IMR-90 (cell line): ENCODE data around the gene NXPH1. TPM values are rescaled to one million over a fixed set of nuclear protein-coding genes. Genes with fewer than 3 reads are reported as not detected.

Experiments used
- ATAC-seq: fragments of 200-7000 bp; cut with Tn5 transposase; 2 replicates; pipeline ENCODE4 v1.9.1; 2020; ENCODE audit warnings: low read depth, mild to moderate bottlenecking, moderate library complexity
- BruUV-seq: library from RNA; stranded (reverse); fragments of 400-500 nt; replicated peaks from 2 replicates; lab custom pipeline; 2021; lab: Mats Ljungman, UMichigan
- CTCF ChIA-PET: fragments of 300-600 bp; formaldehyde crosslinking; extraction: SDS; loops from one replicate; lab custom pipeline; 2021; ENCODE audit warnings: antibody characterized with exemption; lab: Yijun Ruan, JAX
- POLR2A ChIA-PET: fragments of 300-600 bp; sonication (Branson Sonifier 250); formaldehyde crosslinking; loops from one replicate; lab custom pipeline; 2022; ENCODE audit warnings: antibody characterized with exemption; ENCODE audit not compliant: unreplicated experiment; lab: Charles Lee
- DNase-seq: peaks from one replicate; pipeline ENCODE4 v3.0.0; 2013
- H2AFZ ChIP-seq: replicated peaks from 2 replicates; pipeline ENCODE3; 2013; ENCODE audit warnings: low read length, mild to moderate bottlenecking; ENCODE audit not compliant: poor library complexity
- H2AK5ac ChIP-seq: 2 replicates; pipeline ENCODE4 v1.6.1; 2013; ENCODE audit warnings: low read depth, low read length, inconsistent platforms
- H2AK9ac ChIP-seq: replicated peaks from 2 replicates; pipeline ENCODE3; 2013; ENCODE audit warnings: mild to moderate bottlenecking, low read depth, low read length, moderate library complexity; ENCODE audit not compliant: poor library complexity
- H2BK120ac ChIP-seq: 2 replicates; pipeline ENCODE4 v1.6.1; 2013; ENCODE audit warnings: low read depth, low read length, inconsistent platforms
- H2BK15ac ChIP-seq: 3 replicates; pipeline ENCODE4 v1.6.1; 2013; ENCODE audit warnings: low read depth, low read length, inconsistent platforms
- H2BK20ac ChIP-seq: 2 replicates; pipeline ENCODE4 v1.6.1; 2013; ENCODE audit warnings: low read depth, mild to moderate bottlenecking, inconsistent platforms, low read length, moderate library complexity
- H2BK5ac ChIP-seq: 2 replicates; pipeline ENCODE4 v1.6.1; 2013; ENCODE audit warnings: mild to moderate bottlenecking, low read depth, low read length, inconsistent platforms; ENCODE audit not compliant: poor library complexity, severe bottlenecking
- H3K14ac ChIP-seq: replicated peaks from 2 replicates; pipeline ENCODE4 v1.6.1; 2013; ENCODE audit warnings: low read depth, low read length, inconsistent platforms
- H3K18ac ChIP-seq: 2 replicates; pipeline ENCODE4 v1.6.1; 2013; ENCODE audit warnings: low read depth, low read length, control low read depth
- H3K23ac ChIP-seq: 2 replicates; pipeline ENCODE4 v1.6.1; 2013; ENCODE audit warnings: low read depth, low read length, inconsistent platforms
- H3K27ac ChIP-seq: 2 replicates; pipeline ENCODE4 v1.5.1; 2013; ENCODE audit warnings: mild to moderate bottlenecking, control low read depth, low read length; ENCODE audit not compliant: insufficient read depth
- H3K27me3 ChIP-seq: 2 replicates; pipeline ENCODE4 v1.6.1; 2013; ENCODE audit warnings: low read length; ENCODE audit not compliant: control insufficient read depth, insufficient read depth
- H3K36me3 ChIP-seq: 2 replicates; pipeline ENCODE4 v1.6.1; 2013; ENCODE audit warnings: low read length, mixed read lengths; ENCODE audit not compliant: control insufficient read depth, insufficient read depth
- H3K4ac ChIP-seq: 2 replicates; pipeline ENCODE4 v1.6.1; 2013; ENCODE audit warnings: low read depth, low read length, inconsistent platforms
- H3K4me1 ChIP-seq: 2 replicates; pipeline ENCODE4 v1.6.1; 2013; ENCODE audit warnings: low read length, mixed read lengths; ENCODE audit not compliant: control insufficient read depth, insufficient read depth
- H3K4me2 ChIP-seq: 2 replicates; pipeline ENCODE4 v1.6.1; 2013; ENCODE audit warnings: low read depth, mild to moderate bottlenecking, control low read depth, low read length, moderate library complexity
- H3K4me3 ChIP-seq: 2 replicates; pipeline ENCODE4 v1.5.1; 2013; ENCODE audit warnings: low read depth, mild to moderate bottlenecking, control low read depth, low read length, moderate library complexity; ENCODE audit not compliant: insufficient read depth
- H3K56ac ChIP-seq: 2 replicates; pipeline ENCODE4 v1.6.1; 2013; ENCODE audit warnings: low read length, inconsistent platforms; ENCODE audit not compliant: insufficient read depth; ENCODE audit errors: extremely low read depth
- H3K79me1 ChIP-seq, 2 experiments: 2 replicates each; pipeline ENCODE4 v1.6.1; 2013; ENCODE audit warnings: low read length in 2 of 2, inconsistent platforms in 1 of 2, low read depth in 1 of 2
- H3K9ac ChIP-seq: 2 replicates; pipeline ENCODE4 v1.6.1; 2013; ENCODE audit warnings: low read depth, low read length, control low read depth
- H3K9me1 ChIP-seq: 2 replicates; pipeline ENCODE4 v1.6.1; 2013; ENCODE audit warnings: low read length, inconsistent platforms; ENCODE audit not compliant: insufficient read depth
- H3K9me3 ChIP-seq: 2 replicates; pipeline ENCODE4 v1.6.1; 2013; ENCODE audit warnings: low read length; ENCODE audit not compliant: control insufficient read depth, insufficient read depth
- H4K20me1 ChIP-seq: 2 replicates; pipeline ENCODE4 v1.6.1; 2013; ENCODE audit warnings: low read length, inconsistent platforms; ENCODE audit not compliant: insufficient read depth
- H4K5ac ChIP-seq: 2 replicates; pipeline ENCODE4 v1.6.1; 2013; ENCODE audit warnings: mild to moderate bottlenecking, low read depth, low read length, control low read depth
- H4K8ac ChIP-seq, 2 experiments: 2 replicates each; pipeline ENCODE4 v1.6.1; 2013; ENCODE audit warnings: low read depth in 2 of 2, low read length in 2 of 2, control low read depth in 1 of 2, inconsistent platforms in 1 of 2
- H4K91ac ChIP-seq: 2 replicates; pipeline ENCODE4 v1.6.1; 2013; ENCODE audit warnings: low read depth, low read length, inconsistent platforms; ENCODE audit not compliant: insufficient read depth
- CHD1 ChIP-seq: IDR thresholded peaks from 2 replicates; pipeline ENCODE4 v1.6.1; 2012; ENCODE audit warnings: low read depth, low read length, improper control_type of control experiment
- FOS ChIP-seq: fragments of 150-350 bp; IDR thresholded peaks from 2 replicates; pipeline ENCODE4 v1.6.1; 2016; ENCODE audit warnings: low read depth, low read length
- MAZ ChIP-seq: IDR thresholded peaks from 2 replicates; pipeline ENCODE4 v1.6.1; 2012; ENCODE audit warnings: low read depth, mild to moderate bottlenecking, low read length, improper control_type of control experiment, moderate library complexity, borderline replicate concordance
- MXI1 ChIP-seq: IDR thresholded peaks from 2 replicates; pipeline ENCODE4 v1.6.1; 2012; ENCODE audit warnings: low read depth, mild to moderate bottlenecking, low read length, moderate library complexity, borderline replicate concordance
- POLR2A ChIP-seq: IDR thresholded peaks from 2 replicates; pipeline ENCODE4 v1.6.1; 2012; ENCODE audit warnings: mild to moderate bottlenecking, low read depth, low read length
- RAD21 ChIP-seq: IDR thresholded peaks from 2 replicates; pipeline ENCODE4 v1.6.1; 2012; ENCODE audit warnings: low read length, improper control_type of control experiment
- RFX5 ChIP-seq: IDR thresholded peaks from 2 replicates; pipeline ENCODE4 v1.8.0; 2012; ENCODE audit warnings: low read depth, mild to moderate bottlenecking, low read length, moderate library complexity
- SMC3 ChIP-seq: fragments of 150-350 bp; IDR thresholded peaks from 2 replicates; pipeline ENCODE4 v1.6.1; 2016; ENCODE audit warnings: low read depth, mild to moderate bottlenecking, antibody characterized with exemption, low read length, moderate library complexity
- USF2 ChIP-seq: fragments of 150-350 bp; IDR thresholded peaks from 2 replicates; pipeline ENCODE4 v1.6.1; 2017; ENCODE audit warnings: mild to moderate bottlenecking, antibody characterized with exemption, low read length, low read depth
- WGBS, 2 experiments: methylation state at CpG; one replicate each; pipeline versions ENCODE4 v1.1.5 to v1.1.7; 2013; ENCODE audit warnings: missing lambda C conversion rate in 2 of 2; ENCODE audit not compliant: insufficient read length in 1 of 2; ENCODE audit errors: extremely low coverage in 2 of 2; 5-methylcytosine and 5-hydroxymethylcytosine counted together
- dilution Hi-C: fragments of 300-500 bp; cut with HindIII; formaldehyde crosslinking; loops from one replicate; pipeline ENCODE4 v1.14.3; 2018; ENCODE audit warnings: low sequenced_read_pairs; ENCODE audit not compliant: unreplicated experiment
- in situ Hi-C: fragments of 300-500 bp; cut with MboI; formaldehyde crosslinking; loops from 3 replicates; pipeline ENCODE4 v1.14.3; 2019; ENCODE audit warnings: low sequenced_read_pairs, inconsistent platforms, mixed read lengths
- intact Hi-C: fragments of 100-400 bp; cut with micrococcal nuclease; formaldehyde crosslinking; loops from 2 replicates; pipeline ENCODE4 v1.10.0; 2022
- polyA plus RNA-seq, 3 experiments: library from polyadenylated mRNA; depleted of rRNA; stranded (reverse); fragments of >200 nt; gene quantifications; 2 replicates each; pipeline ENCODE4 v1.2.3, GENCODE V29; 2012; ENCODE audit warnings: low replicate concordance in 1 of 3
- total RNA-seq: library from RNA; depleted of rRNA; stranded (reverse); fragments of >200 nt; gene quantifications from 2 replicates; pipeline ENCODE4 v1.2.3, GENCODE V29; 2012

The NXPH1 gene
- total and polyA plus RNA-seq, 2 of the 4 experiments (the other 2 are of a cell fraction): not detected

DNA sequence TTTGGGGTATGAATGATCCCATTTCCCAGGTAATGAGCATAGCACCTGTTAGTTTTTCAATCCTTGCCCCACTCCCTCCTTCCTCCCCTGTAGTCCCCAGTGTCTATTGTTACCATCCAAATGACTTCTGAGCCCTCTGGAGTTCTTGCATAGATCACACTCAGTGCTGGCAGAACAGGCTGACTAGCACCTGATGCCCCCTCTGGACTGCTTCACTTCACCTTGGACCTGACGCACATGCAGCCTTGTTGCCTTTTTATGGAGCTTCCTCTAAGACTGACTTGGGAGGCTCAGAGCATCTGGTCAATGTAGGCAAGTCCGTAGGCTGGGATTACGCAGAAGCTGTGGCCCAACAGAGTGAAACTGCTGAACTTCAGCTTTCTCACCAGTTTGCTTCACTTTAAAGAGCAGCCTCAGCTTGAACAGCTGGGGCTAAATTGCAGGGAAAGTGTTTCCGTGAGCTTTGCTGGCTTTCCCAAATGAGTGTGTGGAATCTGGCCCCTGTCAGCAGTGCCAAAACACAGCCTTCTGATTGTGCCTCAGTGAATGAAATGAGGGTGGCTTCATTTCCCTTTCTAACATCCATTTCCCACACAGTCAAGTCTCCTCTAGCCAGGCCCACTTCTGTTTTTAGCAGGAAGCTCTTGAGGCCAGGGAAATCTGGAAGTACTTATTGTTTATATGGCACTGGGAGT lies 48.5 kb downstream of the NXPH1 start:
- CTCF ChIA-PET: no interaction called here
- H4K5ac ChIP-seq: no peak overlapping the region
- no peaks in the 10 kb centered on the region for H3K79me1 ChIP-seq
- no peak overlapping the region for H4K8ac ChIP-seq
- in situ Hi-C loops (no loop called here), dilution Hi-C loops (no loop called here), intact Hi-C loops (no loop called here)
- no peak overlapping the region for H3K4me3 ChIP-seq
- H2BK20ac ChIP-seq: no peak overlapping the region
- H3K23ac ChIP-seq: no peak overlapping the region
- no peaks in the 10 kb centered on the region for H3K36me3 ChIP-seq
- no peak overlapping the region for H3K4me2 ChIP-seq
- no peak overlapping the region for H2BK15ac ChIP-seq
- no peaks in the 10 kb centered on the region for H3K9me1 ChIP-seq
- H2AK5ac ChIP-seq: no peak overlapping the region
- H2BK120ac ChIP-seq: no peak overlapping the region
- H3K27me3 ChIP-seq: no peaks in the 10 kb centered on the region
- H3K4me1 ChIP-seq: no peaks in the 10 kb centered on the region
- H3K4ac ChIP-seq: no peak overlapping the region
- no peak for TF ChIP-seq CHD1
- no peak for TF ChIP-seq RFX5
- no peak for TF ChIP-seq SMC3
- TF ChIP-seq POLR2A: no peak
- no peak for TF ChIP-seq MXI1
- TF ChIP-seq RAD21: no peak
- TF ChIP-seq USF2: no peak
- TF ChIP-seq FOS: no peak
- TF ChIP-seq MAZ: no peak
- H3K9me3 ChIP-seq: peaks cover 15% of the 10 kb centered on the region
- H3K27ac ChIP-seq: no peak overlapping the region
- no TSS peak for BruUV-seq
- no peak overlapping the region for H2AFZ ChIP-seq
- no peak overlapping the region for H3K14ac ChIP-seq
- no peaks in the 10 kb centered on the region for H4K20me1 ChIP-seq
- DNase-seq: no peak
- H2AK9ac ChIP-seq: no peak overlapping the region
- POLR2A ChIA-PET: no interaction called here
- no peak overlapping the region for H3K9ac ChIP-seq
- WGBS, 2 experiments: no CpG with 5 or more reads among the region's 4 CpGs
- no peak overlapping the region for H3K18ac ChIP-seq
- H2BK5ac ChIP-seq: no peak overlapping the region
- H4K91ac ChIP-seq: no peak overlapping the region
- ATAC-seq: no peak
- no peak overlapping the region for H3K56ac ChIP-seq
